Measurements from ENCODE around the gene SLC25A21.

- no peak for TF ChIP-seq POLR2AphosphoS5 (IDR thresholded peaks at IDR 0.05)
- TF ChIP-seq EP300 (IDR thresholded peaks at IDR 0.05) = no peak
- TF ChIP-seq POLR2A (IDR thresholded peaks at IDR 0.05) = no peak
These were observed 425.5 kb downstream of the SLC25A21 start for GRCh38 chr14:36746872-36747271.

Measured in suprapubic skin (tissue), 4 donors.